ENCODE results near the gene TMEM163. TPM values are rescaled to one million over a fixed set of nuclear protein-coding genes. Genes with fewer than 3 reads are reported as not detected.

The TMEM163 gene
- polyA plus RNA-seq, 3 donors: 0.01 TPM; not detected in 2

DNA sequence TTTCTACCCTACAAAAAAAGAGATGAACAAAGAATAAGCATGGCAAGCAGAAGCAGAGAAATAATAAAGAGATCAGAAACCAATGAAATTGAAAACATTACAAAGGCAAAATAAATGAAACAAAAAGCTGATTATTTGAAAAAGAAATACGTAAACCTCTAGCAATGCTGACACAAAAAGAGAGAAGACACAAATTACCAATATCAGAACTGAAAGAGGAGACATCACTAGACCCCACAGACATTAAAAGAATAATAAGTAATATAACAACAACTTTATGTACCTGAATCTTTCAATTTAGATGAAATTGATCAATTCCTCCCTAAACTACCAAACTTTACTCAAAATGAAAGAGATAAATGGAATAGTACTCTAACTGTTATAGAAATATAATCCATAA, 75.9 kb downstream of the TMEM163 start:
- no peak overlapping the region for H3K4me3 Mint-ChIP-seq
- Histone ChIP-seq H2AFZ (ENCODE audit: insufficient read depth, low read depth, low read length, poor library complexity, severe bottlenecking) (no peak overlapping the region), H3K36me3 (replicated peaks in 1 of 2; ENCODE audit: control insufficient read depth in 1 of 2, insufficient read depth in 2 of 2, low read length in 2 of 2) (no peaks in the 10 kb centered on the region), H3K9me3 (replicated peaks in 1 of 2; ENCODE audit: control insufficient read depth in 1 of 2, insufficient read depth in 1 of 2, low read length in 2 of 2) (no peaks in the 10 kb centered on the region), H3K9ac (ENCODE audit: insufficient read depth, low read length, poor library complexity, severe bottlenecking) (no peak overlapping the region), H3K27ac (ENCODE audit: low read depth in 1 of 2, low read length in 2 of 2) (no peak overlapping the region), H3K4me2 (replicated peaks; ENCODE audit: extremely low read depth, low read length, poor library complexity, severe bottlenecking) (no peak overlapping the region), H4K20me1 (ENCODE audit: insufficient read depth, low read length) (no peaks in the 10 kb centered on the region), H3K27me3 (ENCODE audit: control insufficient read depth in 2 of 2, insufficient read depth in 2 of 2, low read length in 2 of 2) (no peaks in the 10 kb centered on the region), H3K4me3 (replicated peaks in 1 of 3; ENCODE audit: low read depth in 2 of 3, low read length in 3 of 3) (no peak overlapping the region), H3K79me2 (ENCODE audit: insufficient read depth, low read length) (no peaks in the 10 kb centered on the region), H3K4me1 (ENCODE audit: control insufficient read depth in 1 of 2, insufficient read depth in 2 of 2, low read length in 2 of 2) (no peaks in the 10 kb centered on the region)
- intact Hi-C loops (cut with micrococcal nuclease): no loop called here
- H3K4me1 Mint-ChIP-seq: no peaks in the 10 kb centered on the region
- no peak overlapping the region for H3K27ac Mint-ChIP-seq
- 100% methylated on average over 1 of the region's 1 CpG for WGBS (ENCODE audit: insufficient coverage)
- H3K27me3 Mint-ChIP-seq (ENCODE audit: low read depth in 3 of 3): peaks cover 0 to 4% (median 0%) of the 10 kb centered on the region in 3 donors
- no peaks in the 10 kb centered on the region for H3K36me3 Mint-ChIP-seq
- peaks cover 0 to 8% (median 0%) of the 10 kb centered on the region in 7 donors for H3K9me3 Mint-ChIP-seq
- DNase-seq: no peak
- TF ChIP-seq, protein P1, sequence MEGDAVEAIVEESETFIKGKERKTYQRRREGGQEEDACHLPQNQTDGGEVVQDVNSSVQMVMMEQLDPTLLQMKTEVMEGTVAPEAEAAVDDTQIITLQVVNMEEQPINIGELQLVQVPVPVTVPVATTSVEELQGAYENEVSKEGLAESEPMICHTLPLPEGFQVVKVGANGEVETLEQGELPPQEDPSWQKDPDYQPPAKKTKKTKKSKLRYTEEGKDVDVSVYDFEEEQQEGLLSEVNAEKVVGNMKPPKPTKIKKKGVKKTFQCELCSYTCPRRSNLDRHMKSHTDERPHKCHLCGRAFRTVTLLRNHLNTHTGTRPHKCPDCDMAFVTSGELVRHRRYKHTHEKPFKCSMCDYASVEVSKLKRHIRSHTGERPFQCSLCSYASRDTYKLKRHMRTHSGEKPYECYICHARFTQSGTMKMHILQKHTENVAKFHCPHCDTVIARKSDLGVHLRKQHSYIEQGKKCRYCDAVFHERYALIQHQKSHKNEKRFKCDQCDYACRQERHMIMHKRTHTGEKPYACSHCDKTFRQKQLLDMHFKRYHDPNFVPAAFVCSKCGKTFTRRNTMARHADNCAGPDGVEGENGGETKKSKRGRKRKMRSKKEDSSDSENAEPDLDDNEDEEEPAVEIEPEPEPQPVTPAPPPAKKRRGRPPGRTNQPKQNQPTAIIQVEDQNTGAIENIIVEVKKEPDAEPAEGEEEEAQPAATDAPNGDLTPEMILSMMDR (IDR thresholded peaks at IDR 0.05): no peak

- WGBS (ENCODE audit: insufficient coverage): 88% methylated on average over 4 of the region's 4 CpGs
- H3K9ac ChIP-seq (ENCODE audit: insufficient read depth, low read length, poor library complexity, severe bottlenecking): no peak overlapping the region
- TF ChIP-seq, protein P1 (IDR thresholded peaks at IDR 0.05): no peak
- H4K20me1 ChIP-seq (ENCODE audit: insufficient read depth, low read length): no peaks in the 10 kb centered on the region
- Mint-ChIP-seq H3K4me3 (no peak overlapping the region), H3K27me3 (ENCODE audit: low read depth in 3 of 3) (peaks cover 0 to 4% (median 0%) of the 10 kb centered on the region in 3 donors), H3K4me1 (no peaks in the 10 kb centered on the region), H3K27ac (no peak overlapping the region), H3K36me3 (no peaks in the 10 kb centered on the region), H3K9me3 (peaks cover 0 to 11% (median 0%) of the 10 kb centered on the region in 7 donors)
- H3K4me2 ChIP-seq (replicated peaks; ENCODE audit: extremely low read depth, low read length, poor library complexity, severe bottlenecking): no peak overlapping the region
- no peaks in the 10 kb centered on the region for H3K36me3 ChIP-seq (replicated peaks in 1 of 2; ENCODE audit: control insufficient read depth in 1 of 2, insufficient read depth in 2 of 2, low read length in 2 of 2)
- H3K27ac ChIP-seq (ENCODE audit: low read depth in 1 of 2, low read length in 2 of 2): no peak overlapping the region
- no peak for DNase-seq
- no peaks in the 10 kb centered on the region for H3K79me2 ChIP-seq (ENCODE audit: insufficient read depth, low read length)
- H2AFZ ChIP-seq (ENCODE audit: insufficient read depth, low read depth, low read length, poor library complexity, severe bottlenecking): no peak overlapping the region
- H3K4me1 ChIP-seq (ENCODE audit: control insufficient read depth in 1 of 2, insufficient read depth in 2 of 2, low read length in 2 of 2): no peaks in the 10 kb centered on the region
- no peaks in the 10 kb centered on the region for H3K27me3 ChIP-seq (ENCODE audit: control insufficient read depth in 2 of 2, insufficient read depth in 2 of 2, low read length in 2 of 2)
- H3K4me3 ChIP-seq (replicated peaks in 1 of 3; ENCODE audit: low read depth in 2 of 3, low read length in 3 of 3): no peak overlapping the region
- H3K9me3 ChIP-seq (replicated peaks in 1 of 2; ENCODE audit: control insufficient read depth in 1 of 2, insufficient read depth in 1 of 2, low read length in 2 of 2): no peaks in the 10 kb centered on the region
- intact Hi-C loops (cut with micrococcal nuclease): no loop called here
Measured at GRCh38 chr2:134640494-134640893, 78.3 kb downstream of the TMEM163 start.
